ENCODE results near the gene HOXC12.

Gene HOXC12

DNA sequence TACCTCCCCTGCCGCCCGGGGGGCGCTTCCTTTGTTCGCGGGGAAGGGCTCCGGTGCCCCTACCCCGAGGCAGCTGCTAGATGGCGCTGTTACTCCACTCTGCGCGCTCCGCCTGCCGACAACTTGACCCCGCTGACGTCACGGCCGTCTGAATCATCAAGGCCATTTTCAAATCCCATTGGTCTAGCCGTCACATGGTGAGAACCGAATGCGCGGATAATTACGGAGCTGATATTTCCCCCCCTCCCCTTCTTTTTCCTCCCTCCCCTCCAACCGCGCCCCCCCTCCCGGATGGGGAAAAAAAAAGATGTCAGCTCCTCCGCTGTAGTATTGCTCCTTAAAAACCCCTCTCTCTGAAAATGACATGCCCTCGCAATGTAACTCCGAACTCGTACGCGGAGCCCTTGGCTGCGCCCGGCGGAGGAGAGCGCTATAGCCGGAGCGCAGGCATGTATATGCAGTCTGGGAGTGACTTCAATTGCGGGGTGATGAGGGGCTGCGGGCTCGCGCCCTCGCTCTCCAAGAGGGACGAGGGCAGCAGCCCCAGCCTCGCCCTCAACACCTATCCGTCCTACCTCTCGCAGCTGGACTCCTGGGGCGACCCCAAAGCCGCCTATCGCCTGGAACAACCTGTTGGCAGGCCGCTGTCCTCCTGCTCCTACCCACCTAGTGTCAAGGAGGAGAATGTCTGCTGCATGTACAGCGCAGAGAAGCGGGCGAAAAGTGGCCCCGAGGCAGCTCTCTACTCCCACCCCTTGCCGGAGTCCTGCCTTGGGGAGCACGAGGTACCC lies 30.4 kb downstream of the HOXC12 start, which contains the start of gene HOXC10:
Gene HOXC10 (plus strand): TSS at position 246 of the 791 bp plus-strand sequence. CDS start 114 bp downstream, at position 360.
- TF ChIP-seq, protein P1, sequence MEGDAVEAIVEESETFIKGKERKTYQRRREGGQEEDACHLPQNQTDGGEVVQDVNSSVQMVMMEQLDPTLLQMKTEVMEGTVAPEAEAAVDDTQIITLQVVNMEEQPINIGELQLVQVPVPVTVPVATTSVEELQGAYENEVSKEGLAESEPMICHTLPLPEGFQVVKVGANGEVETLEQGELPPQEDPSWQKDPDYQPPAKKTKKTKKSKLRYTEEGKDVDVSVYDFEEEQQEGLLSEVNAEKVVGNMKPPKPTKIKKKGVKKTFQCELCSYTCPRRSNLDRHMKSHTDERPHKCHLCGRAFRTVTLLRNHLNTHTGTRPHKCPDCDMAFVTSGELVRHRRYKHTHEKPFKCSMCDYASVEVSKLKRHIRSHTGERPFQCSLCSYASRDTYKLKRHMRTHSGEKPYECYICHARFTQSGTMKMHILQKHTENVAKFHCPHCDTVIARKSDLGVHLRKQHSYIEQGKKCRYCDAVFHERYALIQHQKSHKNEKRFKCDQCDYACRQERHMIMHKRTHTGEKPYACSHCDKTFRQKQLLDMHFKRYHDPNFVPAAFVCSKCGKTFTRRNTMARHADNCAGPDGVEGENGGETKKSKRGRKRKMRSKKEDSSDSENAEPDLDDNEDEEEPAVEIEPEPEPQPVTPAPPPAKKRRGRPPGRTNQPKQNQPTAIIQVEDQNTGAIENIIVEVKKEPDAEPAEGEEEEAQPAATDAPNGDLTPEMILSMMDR (conservative IDR thresholded peaks at IDR 0.05; ENCODE audit: low read depth, low read length) = peak; percentile 25
- H3K4me3 ChIP-seq (ENCODE audit: low read depth, low read length) = no peak within 1 kb of the TSS
- DNase-seq (ENCODE audit: low read depth) = peak; percentile 22

DNA sequence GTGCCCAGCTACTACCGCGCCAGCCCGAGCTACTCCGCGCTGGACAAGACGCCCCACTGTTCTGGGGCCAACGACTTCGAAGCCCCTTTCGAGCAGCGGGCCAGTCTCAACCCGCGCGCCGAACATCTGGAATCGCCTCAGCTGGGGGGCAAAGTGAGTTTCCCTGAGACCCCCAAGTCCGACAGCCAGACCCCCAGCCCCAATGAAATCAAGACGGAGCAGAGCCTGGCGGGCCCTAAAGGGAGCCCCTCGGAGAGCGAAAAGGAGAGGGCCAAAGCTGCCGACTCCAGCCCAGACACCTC lies 30.9 kb downstream of the HOXC12 start:
- DNase-seq (ENCODE audit: low read depth) = no peak
- no peak overlapping the region for H3K4me3 ChIP-seq (ENCODE audit: low read depth, low read length)
- TF ChIP-seq, protein P1 (conservative IDR thresholded peaks at IDR 0.05; ENCODE audit: low read depth, low read length) = no peak

DNA sequence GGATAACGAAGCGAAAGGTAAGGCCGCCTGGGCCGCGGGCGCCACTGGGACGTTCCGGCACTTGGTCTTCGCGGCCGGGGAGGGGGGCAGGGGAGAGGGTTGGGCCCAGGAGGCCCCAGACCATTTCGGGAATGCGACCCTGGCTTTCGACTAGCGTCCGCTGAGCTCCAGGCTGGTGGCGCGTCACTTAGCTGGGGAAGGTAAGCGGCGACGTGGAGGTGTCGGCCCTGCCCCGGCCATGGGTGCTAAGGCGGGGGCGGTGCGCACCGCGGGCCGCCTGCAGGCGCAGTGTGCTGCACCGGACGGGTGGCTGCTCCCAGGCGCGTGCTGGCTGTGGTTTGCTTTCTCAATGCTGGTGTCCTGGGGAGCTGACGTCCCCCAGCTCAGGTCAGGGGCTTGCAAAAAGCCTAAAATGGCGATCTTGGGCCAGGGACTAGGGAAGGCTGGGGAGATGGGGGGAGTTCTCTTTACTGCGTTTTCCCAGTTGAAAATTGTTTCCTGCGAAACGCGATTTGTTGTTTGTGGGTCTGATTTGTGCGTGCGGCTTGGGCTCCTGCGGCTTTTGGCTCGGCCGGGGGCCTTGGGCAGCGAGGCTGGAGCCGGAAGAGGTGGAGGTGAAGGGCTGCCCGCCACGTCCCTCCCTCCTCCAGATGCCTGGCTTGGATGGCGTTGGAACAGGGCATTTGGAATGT lies 31.4 kb downstream of the HOXC12 start:
- no peak for DNase-seq (ENCODE audit: low read depth)
- no peak overlapping the region for H3K4me3 ChIP-seq (ENCODE audit: low read depth, low read length)
- TF ChIP-seq, protein P1 (conservative IDR thresholded peaks at IDR 0.05; ENCODE audit: low read depth, low read length) = no peak

DNA sequence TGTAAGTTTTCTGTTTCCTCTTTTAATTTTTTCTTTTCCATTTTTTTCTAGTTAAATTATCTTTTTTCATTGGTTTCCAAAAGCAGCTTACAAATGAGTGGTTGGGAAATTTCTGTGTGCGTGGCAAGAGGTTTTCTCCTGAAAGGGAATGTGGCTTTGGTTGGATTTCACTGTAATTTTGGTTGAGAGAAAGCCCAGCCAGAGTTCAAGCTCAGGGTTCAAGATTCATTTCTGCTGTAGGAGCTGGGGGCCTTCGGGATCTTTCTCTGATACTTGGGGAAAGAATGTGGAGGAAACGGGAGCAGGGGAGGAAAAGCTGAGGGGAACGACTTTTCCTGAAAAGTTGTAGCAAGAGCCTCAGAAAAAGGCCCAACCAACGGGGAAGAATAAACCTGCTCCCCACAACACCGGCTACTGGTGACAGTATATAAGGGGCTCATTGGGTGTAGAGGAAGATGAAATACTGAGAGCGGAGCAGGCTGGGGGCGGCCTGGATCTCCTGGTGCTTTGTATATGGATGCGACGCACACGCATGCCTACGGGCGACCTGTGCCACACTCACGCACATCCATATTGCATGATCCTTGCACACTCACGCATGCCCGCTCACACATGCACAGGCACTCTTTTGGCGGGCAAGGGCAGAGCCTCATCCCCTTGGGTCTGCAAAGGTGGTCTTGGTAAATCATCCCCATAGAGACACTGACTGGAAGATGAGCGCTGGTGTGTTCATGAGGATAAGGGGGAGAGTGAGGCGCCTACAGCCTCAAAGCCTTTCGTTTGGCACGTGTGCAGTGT lies 32.2 kb downstream of the HOXC12 start:
- H3K4me3 ChIP-seq (ENCODE audit: low read depth, low read length) = no peak overlapping the region
- DNase-seq (ENCODE audit: low read depth) = no peak
- TF ChIP-seq, protein P1 (conservative IDR thresholded peaks at IDR 0.05; ENCODE audit: low read depth, low read length) = no peak

DNA sequence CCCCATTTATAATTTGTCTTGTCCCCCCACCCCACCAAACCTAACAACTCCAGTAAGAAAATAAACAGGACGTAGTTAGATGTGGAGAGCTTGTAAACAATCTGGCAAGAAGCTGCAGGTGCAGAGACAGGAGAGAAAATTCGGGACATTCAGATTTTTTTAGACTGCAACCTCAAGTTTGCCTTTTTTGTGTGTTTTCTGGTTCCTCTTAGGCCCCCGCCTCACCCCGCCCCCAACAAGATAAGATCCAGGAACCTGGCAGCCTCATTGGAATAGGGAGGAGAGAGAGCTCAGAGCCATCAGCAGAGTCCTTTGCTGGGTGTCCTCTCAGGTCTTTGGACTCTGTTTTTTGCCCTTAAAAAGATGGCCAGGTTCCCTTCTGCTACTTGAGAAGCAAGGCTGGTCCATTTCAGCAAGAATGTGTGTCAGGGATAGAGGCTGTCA lies 33.1 kb downstream of the HOXC12 start:
- TF ChIP-seq, protein P1 (conservative IDR thresholded peaks at IDR 0.05; ENCODE audit: low read depth, low read length) = no peak
- DNase-seq (ENCODE audit: low read depth) = no peak
- no peak overlapping the region for H3K4me3 ChIP-seq (ENCODE audit: low read depth, low read length)

DNA sequence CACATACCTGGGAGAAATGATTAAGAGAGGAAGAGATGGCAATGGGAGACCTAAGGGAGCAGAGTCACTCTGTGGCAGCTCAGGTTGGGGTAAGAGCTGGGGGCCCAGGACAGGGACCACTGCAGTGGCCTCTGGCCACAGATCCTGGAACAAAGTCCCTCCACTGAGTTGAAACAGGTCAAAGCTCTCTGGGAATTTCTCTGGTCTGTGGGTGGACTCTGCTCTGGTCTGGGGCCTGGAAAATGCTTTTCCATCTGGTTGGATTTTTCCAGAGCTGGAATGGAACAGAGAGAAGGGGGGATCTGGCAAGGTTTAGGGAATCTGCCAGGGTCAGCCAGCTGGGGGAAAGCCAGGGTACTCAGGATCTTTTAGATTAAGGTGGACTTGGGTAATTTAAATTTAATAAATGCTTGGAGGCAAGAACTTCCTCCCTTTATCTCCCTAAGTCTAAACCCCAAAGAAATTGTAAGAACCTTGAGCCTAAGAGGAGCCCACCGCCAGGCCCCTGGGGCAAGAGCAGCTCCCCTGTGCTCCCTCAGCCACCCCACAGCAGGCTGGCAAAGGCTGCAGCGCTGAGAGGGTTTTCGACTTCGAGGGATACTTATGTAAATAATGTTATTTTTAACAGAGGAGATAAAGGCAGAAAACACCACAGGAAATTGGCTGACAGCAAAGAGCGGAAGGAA lies 34.0 kb downstream of the HOXC12 start:
- DNase-seq (ENCODE audit: low read depth) = no peak
- TF ChIP-seq, protein P1 (conservative IDR thresholded peaks at IDR 0.05; ENCODE audit: low read depth, low read length) = no peak
- no peak overlapping the region for H3K4me3 ChIP-seq (ENCODE audit: low read depth, low read length)

All from choroid plexus epithelial cell (primary cell).